Activated T-helper 17 cell treated with anti-CD3 and anti-CD28 coated beads, Interleukin-2, amount 50 U/mL, for 72 hours (primary cell): ENCODE results near the gene MLN. TPM values are rescaled to one million over a fixed set of nuclear protein-coding genes. Genes with fewer than 3 reads are reported as not detected.

Source experiments
- ATAC-seq: fragments of 150-1000 bp; cut with Tn5 transposase; replicated peaks from 2 replicates; pipeline ENCODE4 v1.10.0; 2021; ENCODE audit warnings: mild to moderate bottlenecking, moderate library complexity
- H3K27ac Mint-ChIP-seq: one replicate; pipeline ENCODE4 v1.8.0; 2022; ENCODE audit warnings: mixed read lengths
- H3K27me3 Mint-ChIP-seq: one replicate; pipeline ENCODE4 v1.8.0; 2022; ENCODE audit warnings: mixed read lengths
- H3K36me3 Mint-ChIP-seq: one replicate; pipeline ENCODE4 v1.8.0; 2022; ENCODE audit warnings: low read depth, mild to moderate bottlenecking, mixed read lengths
- H3K4me1 Mint-ChIP-seq: one replicate; pipeline ENCODE4 v1.8.0; 2022; ENCODE audit warnings: mixed read lengths
- H3K4me3 Mint-ChIP-seq: one replicate; pipeline ENCODE4 v1.8.0; 2022; ENCODE audit warnings: mild to moderate bottlenecking, mixed read lengths
- H3K9me3 Mint-ChIP-seq: one replicate; pipeline ENCODE4 v1.8.0; 2022; ENCODE audit warnings: mixed read lengths
- total RNA-seq, 2 donors: library from RNA; stranded (reverse); gene quantifications; one replicate each; pipeline ENCODE4 v1.2.3, GENCODE V29; 2022

Gene MLN
- total RNA-seq, 2 donors from 2014 or later = not detected

DNA sequence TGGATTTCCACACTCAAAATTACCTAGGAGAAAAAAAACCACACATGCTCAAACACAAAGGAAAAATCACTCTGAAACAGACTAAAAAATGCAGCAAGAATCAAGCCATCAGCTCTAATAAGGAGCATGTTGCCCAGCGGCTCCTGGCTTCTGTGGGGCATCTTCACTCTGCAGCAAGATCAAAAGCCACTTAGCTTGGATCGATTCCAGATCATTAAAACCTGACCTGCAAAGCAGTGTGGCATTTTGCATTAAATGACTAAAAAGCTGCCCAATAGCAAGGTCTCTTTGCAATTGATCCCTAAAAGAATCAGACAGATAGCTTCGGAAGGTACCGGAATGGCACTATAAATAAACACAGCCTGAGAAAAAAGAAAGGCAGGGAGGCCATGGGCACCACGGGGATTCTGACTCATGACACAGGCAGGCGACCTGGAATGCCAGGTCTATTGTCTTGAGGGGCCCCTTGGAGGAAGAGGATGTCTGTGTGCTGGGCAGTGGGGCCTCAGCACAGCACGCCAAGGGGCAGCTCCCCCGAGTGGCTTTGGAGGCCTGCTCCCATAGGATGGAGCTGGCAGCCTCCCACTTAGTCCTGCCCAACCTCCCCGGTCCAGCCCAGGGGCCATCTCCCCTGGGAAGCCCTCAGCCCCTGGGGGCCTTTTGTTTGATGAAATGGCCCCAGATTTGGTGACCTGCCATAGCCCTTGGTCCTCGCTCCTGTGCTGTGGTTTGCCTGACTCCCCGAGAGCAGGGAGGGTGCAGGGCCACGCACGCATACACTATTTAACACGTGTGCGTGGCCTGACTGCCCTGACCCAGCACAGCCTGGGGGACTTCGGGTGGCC is 22.4 kb downstream of the MLN start:
- Mint-ChIP-seq H3K4me3 (no peak overlapping the region), H3K9me3 (no peaks in the 10 kb centered on the region), H3K36me3 (peaks cover 99% of the 10 kb centered on the region), H3K4me1 (peaks cover 11% of the 10 kb centered on the region), H3K27ac (no peak overlapping the region), H3K27me3 (no peaks in the 10 kb centered on the region)
- ATAC-seq = no peak

DNA sequence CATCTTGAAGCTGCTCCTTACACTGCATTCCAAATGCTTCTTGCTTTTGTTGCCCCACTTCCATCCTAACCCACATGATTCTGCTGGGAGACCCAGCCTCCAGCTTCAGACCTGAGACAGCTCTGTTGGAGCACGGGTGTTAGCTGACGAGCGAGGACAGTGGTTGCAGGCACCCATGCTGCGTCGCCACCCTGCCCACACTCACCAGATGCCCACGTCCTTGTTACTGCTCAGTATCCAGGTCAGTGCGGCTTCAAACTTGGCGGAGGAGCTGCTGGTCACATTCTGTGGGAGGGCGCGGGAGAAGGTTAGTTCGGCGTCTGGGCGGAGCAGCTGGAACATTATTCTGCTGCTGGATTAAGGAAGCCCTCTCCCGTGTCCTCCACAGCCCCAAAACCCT is 23.9 kb downstream of the MLN start:
- H3K27ac Mint-ChIP-seq = no peak overlapping the region
- no peaks in the 10 kb centered on the region for H3K9me3 Mint-ChIP-seq
- H3K27me3 Mint-ChIP-seq = no peaks in the 10 kb centered on the region
- no peak for ATAC-seq
- H3K4me1 Mint-ChIP-seq = peaks cover 4% of the 10 kb centered on the region
- H3K4me3 Mint-ChIP-seq = no peak overlapping the region
- peaks cover 99% of the 10 kb centered on the region for H3K36me3 Mint-ChIP-seq

DNA sequence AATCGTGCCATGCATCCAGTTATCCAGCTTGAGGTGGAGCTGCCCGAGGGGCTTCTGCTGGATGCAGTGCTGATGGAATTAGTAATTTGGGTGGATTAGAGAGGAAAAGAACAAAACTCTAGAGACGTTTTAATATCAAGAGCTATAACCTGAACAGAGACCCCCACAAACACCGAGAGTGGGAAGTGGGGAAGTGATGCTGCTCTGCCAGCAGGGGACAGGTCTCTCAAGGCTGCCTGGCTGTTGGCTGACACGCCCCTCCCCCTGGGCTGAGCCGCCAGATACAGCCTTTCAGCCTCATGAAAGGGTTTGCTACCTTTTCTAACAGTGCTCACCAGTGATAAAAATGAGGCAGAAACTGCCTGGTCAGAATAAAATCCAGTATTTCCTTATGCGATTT is 24.5 kb downstream of the MLN start:
- Mint-ChIP-seq H3K4me3 (no peak overlapping the region), H3K36me3 (peaks cover 99% of the 10 kb centered on the region), H3K27me3 (no peaks in the 10 kb centered on the region), H3K9me3 (no peaks in the 10 kb centered on the region), H3K27ac (no peak overlapping the region), H3K4me1 (no peaks in the 10 kb centered on the region)
- no peak for ATAC-seq

DNA sequence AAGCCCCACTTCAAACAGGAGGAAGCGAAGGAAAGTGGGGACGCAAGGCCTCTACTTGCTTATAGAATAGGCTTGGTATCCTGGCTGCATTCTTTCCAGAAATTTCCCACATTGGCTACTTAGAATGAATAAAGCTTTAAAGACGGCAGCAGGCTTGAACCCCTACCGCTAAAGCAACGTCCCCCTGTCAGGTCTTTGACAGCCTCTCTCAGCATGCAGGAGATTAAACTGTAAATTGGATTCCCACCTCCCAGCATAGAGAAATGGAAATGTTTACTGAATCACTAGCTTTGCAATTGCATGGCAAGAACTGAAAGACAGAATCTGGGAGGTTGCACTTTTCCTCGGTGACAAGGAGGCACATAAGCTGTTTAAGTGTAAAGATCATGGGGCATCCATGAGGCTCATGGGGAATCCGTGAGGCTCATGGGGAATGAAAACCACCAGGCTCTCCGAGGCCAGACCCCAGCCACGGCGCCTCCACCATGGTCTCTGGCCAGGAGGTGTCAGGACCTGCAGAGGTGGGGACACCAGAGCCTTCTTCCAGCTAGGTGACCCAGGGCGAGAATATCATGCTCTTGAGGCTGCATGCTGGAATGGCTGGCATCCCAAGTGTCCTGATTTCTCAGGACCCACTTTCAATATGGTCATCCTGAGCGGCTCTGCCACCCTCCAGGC is 25.2 kb downstream of the MLN start:
- Mint-ChIP-seq H3K36me3 (peaks cover 98% of the 10 kb centered on the region), H3K4me1 (no peaks in the 10 kb centered on the region), H3K4me3 (no peak overlapping the region), H3K27ac (no peak overlapping the region), H3K27me3 (no peaks in the 10 kb centered on the region), H3K9me3 (no peaks in the 10 kb centered on the region)
- ATAC-seq = no peak

DNA sequence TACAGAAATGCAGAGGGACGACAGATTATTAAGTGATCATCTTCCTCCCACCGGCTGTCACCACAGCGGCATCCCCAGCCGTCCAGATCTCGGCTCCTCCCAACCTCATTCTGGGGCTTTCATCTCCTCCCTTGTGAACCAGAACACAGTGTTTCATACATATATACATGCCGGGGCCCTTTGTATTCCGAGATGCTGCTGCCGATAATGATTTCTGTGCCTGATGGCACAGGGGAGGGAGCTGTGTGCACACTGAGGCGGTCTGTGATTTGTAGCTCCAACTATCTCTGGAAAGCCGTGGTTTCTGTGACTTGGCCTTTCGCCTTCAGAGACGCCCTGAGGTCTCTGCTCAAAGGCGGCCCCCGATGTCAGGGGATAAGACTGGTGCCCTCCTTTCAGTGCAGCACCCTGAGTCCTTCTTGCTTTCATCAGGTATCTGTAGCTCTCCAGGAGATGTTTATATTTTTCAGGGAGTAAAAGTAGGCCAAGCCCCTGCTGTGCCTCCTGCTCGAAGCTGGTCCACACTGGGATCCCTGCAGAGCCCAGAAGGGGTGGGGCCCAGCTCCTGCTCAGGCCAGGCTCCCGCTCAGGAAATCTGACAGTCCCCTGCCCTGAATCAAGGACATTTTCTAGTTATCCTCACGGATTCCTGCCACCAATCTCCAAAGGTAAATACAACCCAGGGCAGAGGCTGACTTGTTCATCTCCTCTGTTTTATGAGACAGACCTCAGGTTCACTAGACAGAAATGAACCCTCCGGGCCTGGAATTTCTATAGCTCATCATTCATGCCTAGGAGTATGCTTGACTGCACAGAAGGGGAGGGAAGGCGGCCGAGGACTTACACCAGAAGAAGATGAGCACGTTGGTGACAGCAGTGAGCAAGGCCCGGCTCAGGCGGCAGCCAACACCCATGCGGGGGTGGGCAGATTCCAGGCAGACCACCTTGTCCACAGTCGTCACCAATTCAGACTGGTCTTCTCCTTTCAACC is 26.1 kb downstream of the MLN start:
- no peak for ATAC-seq
- Mint-ChIP-seq H3K4me3 (no peak overlapping the region), H3K27ac (no peak overlapping the region), H3K9me3 (no peaks in the 10 kb centered on the region), H3K27me3 (no peaks in the 10 kb centered on the region), H3K4me1 (peaks cover 4% of the 10 kb centered on the region), H3K36me3 (peaks cover 98% of the 10 kb centered on the region)

DNA sequence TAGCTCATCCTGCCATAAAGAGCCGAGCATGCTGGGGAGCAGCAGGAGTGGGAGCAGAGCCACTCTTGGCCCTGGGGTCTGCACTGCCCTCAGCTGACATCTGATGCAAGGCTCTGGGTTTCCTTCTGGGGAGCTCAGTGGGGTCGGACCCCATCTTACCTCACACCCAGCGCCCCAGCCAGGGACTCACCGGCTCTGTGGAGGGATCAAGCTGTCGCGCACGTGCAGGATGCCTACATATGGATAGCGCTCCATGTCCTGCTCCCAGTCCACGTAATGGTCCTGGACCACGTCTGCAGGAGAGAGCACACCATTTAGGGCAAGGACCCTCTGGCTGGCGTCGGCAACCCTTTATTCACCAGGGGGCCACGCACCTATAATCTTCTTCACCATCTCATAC is 27.0 kb downstream of the MLN start:
- H3K9me3 Mint-ChIP-seq = no peaks in the 10 kb centered on the region
- peaks cover 6% of the 10 kb centered on the region for H3K4me1 Mint-ChIP-seq
- H3K4me3 Mint-ChIP-seq = no peak overlapping the region
- no peak overlapping the region for H3K27ac Mint-ChIP-seq
- H3K27me3 Mint-ChIP-seq = no peaks in the 10 kb centered on the region
- ATAC-seq = no peak
- peaks cover 92% of the 10 kb centered on the region for H3K36me3 Mint-ChIP-seq

DNA sequence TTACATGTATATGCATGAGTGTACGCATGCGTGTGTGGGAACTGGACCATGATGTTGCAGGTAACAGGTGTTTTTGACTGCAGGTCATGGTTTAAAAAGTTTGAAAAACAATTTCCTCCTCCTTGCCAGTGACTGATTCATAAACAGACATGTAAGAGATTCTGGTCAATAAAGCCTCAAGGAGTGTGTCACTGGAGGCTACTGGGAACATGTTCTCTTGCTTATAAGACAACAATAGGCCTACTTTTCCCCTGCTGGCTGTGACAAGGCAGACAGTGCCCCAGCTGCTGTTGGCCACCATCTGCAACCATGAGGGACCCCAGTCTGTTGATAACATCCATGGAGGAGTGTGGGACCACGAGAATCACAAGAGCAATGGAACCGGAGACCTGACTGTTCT is 27.6 kb downstream of the MLN start:
- peaks cover 88% of the 10 kb centered on the region for H3K36me3 Mint-ChIP-seq

DNA sequence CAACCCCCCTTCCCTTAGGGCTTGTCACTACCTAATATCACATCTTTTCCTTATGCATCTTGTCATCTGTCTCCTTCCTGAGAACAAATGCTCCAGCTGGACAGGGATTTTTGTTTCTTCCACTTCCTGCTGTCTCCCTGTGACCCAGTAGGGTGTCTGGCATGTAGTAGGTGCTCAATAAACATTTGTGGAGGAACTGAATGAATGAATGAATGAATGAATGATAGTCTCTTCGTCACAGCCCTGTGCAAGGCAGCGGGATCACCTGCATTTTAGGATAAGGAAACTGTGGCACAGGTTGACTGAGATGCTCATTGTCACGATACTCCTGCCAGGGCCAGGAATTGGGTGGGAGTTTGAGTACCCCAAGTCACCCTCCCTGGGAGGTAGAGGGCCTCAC is 29.0 kb downstream of the MLN start:
- no peaks in the 10 kb centered on the region for H3K9me3 Mint-ChIP-seq
- no peaks in the 10 kb centered on the region for H3K27me3 Mint-ChIP-seq
- no peak overlapping the region for H3K4me3 Mint-ChIP-seq
- H3K4me1 Mint-ChIP-seq = peaks cover 6% of the 10 kb centered on the region
- ATAC-seq = no peak
- H3K36me3 Mint-ChIP-seq = peaks cover 74% of the 10 kb centered on the region
- H3K27ac Mint-ChIP-seq = no peak overlapping the region

More for the DNA sequence above, 27.6 kb downstream of the MLN start:
- no peak overlapping the region for H3K4me3 Mint-ChIP-seq
- peaks cover 6% of the 10 kb centered on the region for H3K4me1 Mint-ChIP-seq
- H3K27ac Mint-ChIP-seq = no peak overlapping the region
- no peak for ATAC-seq
- H3K27me3 Mint-ChIP-seq = no peaks in the 10 kb centered on the region
- no peaks in the 10 kb centered on the region for H3K9me3 Mint-ChIP-seq

DNA sequence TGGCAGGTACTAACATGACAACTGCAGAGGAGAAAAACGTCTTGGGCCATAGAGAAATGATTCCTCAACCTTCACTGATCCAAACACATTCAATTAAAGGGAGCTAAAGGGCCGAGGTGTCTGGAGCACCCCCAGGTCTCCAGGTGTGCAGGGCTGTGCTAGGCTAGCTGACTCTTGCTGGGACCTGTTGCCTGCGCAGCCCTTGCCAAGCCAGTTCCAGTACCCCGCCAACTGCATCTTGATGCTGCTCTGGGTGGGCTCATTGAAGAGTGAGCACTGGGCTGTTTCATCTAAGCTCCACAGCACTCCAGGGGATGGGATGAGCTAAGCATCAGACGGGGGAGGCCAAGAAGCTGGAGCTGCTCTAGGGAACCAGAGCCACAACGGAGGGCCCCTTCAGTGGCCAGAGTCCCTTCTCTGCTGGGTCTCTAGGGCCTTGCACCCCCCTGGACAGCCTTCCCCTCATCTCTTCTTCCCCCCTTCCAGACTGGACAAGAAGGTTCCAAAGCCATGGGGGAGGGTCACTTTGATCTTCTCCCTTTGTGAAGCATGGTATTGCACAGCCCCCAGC is 30.8 kb downstream of the MLN start:
- ATAC-seq = no peak
- H3K9me3 Mint-ChIP-seq = no peaks in the 10 kb centered on the region
- H3K36me3 Mint-ChIP-seq = peaks cover 56% of the 10 kb centered on the region
- no peak overlapping the region for H3K27ac Mint-ChIP-seq
- H3K4me1 Mint-ChIP-seq = peaks cover 11% of the 10 kb centered on the region
- H3K27me3 Mint-ChIP-seq = no peaks in the 10 kb centered on the region
- no peak overlapping the region for H3K4me3 Mint-ChIP-seq

DNA sequence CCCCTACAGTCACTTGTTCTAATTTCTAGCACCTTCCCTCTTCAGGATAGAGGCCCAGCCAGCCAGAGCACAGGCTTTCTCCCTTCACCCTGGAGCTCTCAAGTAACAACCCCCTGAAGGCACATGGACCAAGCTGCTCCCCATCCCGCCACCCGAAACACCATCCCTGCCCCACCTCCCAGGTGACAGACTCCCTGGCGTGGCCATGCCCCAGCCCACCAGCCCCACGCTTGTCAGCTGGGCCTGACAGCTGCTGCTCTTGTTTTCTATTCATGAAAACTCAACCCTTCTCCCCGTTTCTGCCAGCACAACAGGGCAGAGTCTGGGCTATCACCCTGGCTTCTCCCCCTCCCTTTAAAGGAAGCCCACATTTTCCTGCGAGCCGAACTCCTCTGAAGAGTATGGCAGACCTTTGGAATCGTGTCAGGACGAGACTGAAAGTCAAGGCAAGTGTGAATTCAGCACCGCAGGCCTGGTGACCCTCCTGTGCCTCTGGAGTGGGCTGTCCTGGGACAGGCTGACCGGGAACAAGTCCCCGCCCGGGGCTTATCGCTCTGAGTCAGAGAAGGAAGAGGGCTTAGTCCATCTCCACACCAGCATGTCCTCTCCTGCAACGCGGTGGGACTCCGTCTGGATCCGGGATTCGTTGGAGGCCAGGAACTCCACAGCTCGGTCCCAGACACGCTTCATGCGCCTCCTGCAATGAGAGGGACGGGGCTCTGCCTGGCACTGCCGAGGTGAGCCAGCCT is 31.5 kb downstream of the MLN start:
- Mint-ChIP-seq H3K4me1 (peaks cover 11% of the 10 kb centered on the region), H3K9me3 (no peaks in the 10 kb centered on the region), H3K36me3 (peaks cover 48% of the 10 kb centered on the region), H3K27me3 (no peaks in the 10 kb centered on the region), H3K27ac (no peak overlapping the region), H3K4me3 (no peak overlapping the region)
- ATAC-seq = peak; percentile 8

- H3K4me1 Mint-ChIP-seq = peaks cover 11% of the 10 kb centered on the region
- H3K27me3 Mint-ChIP-seq = no peaks in the 10 kb centered on the region
- H3K36me3 Mint-ChIP-seq = peaks cover 40% of the 10 kb centered on the region
- no peak overlapping the region for H3K27ac Mint-ChIP-seq
- ATAC-seq = peak; percentile 78
- no peaks in the 10 kb centered on the region for H3K9me3 Mint-ChIP-seq
- H3K4me3 Mint-ChIP-seq = no peak overlapping the region
Observed at GRCh38 chr6:33771146-33772081, 32.4 kb downstream of the MLN start.

GRCh38 chr6:33770833-33771145 is 33.0 kb downstream of the MLN start:
- no peak for ATAC-seq
- Mint-ChIP-seq H3K9me3 (no peaks in the 10 kb centered on the region), H3K4me3 (no peak overlapping the region), H3K27ac (no peak overlapping the region), H3K27me3 (no peaks in the 10 kb centered on the region), H3K36me3 (peaks cover 34% of the 10 kb centered on the region), H3K4me1 (peaks cover 11% of the 10 kb centered on the region)
